ENCODE data around the gene ARID3A.

The ARID3A gene

DNA sequence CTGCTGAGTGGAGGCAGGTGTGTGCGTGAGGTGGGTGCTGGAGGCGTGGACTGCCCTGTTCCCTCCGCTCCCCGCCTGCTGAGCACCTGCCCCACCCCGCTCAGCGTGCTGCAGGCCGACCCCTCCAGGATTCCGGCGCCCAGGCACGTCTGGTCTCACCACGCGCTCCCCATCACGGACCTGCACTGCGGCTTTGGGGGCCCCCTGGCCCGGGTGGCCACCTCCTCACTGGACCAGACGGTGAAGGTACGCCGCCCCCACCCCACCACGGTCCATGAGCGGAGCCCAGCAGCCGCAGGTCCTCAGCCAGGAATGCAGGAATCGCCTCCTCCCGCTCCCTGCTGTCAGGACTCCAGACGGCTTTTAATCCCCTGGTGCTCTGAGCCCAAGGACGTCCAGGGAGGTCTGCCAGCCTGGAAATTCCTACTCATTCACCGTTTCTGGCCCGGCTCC is 64.3 kb downstream of the ARID3A start:
- DNase-seq, result no peak

DNA sequence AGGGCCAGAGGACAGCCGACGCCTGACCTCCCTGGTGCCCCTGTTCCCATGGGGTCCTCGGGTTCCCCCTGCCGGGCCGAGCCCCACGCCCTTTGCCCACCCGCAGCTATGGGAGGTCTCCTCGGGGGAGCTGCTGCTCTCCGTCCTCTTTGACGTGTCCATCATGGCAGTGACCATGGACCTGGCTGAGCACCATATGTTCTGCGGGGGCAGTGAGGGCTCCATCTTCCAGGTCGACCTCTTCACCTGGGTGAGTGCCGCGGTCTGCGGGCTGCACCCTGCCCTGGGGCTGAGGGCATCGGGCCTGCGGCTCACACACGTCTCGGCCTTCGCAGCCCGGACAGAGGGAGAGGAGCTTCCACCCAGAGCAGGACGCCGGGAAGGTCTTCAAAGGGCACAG is 64.9 kb downstream of the ARID3A start:
- DNase-seq, result no peak

DNA sequence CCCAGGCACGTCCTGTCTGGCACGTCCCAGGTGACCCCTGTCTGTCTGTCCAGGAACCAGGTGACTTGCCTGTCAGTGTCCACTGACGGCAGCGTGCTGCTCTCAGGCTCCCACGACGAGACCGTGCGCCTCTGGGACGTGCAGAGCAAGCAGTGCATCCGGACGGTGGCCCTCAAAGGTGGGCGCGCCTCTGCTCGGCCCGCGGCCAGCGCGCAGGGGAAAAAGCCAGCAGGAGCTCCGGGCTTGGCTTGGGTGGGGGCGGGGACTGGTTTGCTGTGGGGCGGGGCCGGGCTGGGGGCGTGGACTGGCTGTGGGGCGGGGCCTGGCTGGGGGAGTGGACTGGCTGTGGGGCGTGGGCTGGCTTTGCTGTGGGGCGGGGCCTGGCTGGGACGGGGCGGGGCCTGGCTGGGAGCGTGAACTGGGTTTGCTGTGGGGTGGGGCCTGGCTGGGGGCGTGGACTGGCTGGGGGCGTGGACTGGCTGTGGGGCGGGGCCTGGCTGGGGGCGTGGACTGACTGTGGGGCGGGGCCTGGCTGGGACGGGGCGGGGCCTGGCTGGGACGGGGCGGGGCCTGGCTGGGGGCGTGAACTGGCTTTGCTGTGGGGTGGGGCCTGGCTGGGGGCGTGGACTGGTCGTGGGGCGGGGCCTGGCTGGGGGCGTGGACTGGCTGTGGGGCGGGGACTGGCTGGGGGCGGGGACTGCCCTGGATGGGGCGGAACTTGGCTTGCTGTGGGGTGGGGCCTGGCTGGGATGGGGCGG is 65.5 kb downstream of the ARID3A start:
- DNase-seq, result peak; percentile 66

DNA sequence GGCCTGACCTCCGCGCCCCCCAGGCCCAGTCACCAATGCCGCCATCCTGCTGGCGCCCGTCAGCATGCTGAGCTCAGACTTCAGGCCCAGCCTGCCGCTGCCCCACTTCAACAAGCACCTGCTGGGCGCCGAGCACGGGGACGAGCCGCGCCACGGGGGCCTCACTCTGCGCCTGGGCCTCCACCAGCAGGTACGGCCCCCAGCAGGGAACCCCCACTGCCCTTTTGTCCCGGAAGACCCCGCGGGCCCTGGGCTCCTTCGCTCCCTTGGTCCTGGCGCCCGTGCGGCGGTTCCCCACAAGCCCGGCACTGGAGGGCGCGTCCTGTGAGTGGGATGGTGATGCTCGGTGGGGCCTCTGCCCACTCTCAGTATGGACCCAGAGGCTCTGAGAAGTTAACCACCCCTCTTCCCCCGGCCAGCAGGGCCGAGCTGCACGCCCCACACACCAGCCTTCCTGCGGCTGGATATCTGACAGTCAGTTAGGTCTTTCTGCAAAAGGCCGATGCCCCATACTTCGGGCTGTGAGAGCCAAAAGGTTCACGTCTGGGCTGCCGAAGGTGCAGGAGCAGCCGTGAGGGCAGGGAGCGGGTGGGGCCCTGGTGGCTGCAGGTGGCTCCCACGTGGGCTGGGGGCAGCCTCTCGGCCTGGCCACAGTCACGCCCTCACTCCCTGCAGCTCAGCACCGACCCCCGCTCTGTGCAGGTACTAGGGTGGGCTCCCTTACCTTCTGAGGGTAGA is 66.3 kb downstream of the ARID3A start:
- no peak for DNase-seq

DNA sequence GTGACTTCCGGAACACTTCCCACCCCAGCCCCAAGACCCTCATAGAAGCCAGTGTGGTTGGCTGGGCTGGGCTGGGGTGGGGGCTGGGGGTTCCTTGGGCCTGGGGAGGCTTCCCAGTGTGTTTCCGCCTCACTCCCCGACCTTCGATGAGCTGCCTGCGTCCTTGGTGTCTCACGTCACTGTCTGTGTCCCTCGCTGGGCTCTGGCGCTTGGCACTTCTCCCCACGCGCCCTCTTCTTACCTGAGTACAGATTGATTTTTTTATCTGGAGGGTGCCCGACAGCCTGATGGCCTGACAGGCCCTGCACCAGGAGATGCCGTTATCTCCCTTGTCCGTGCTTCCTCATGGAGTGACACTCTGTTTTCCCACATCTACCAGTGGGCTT is 66.8 kb downstream of the ARID3A start:
- no peak for DNase-seq

DNA sequence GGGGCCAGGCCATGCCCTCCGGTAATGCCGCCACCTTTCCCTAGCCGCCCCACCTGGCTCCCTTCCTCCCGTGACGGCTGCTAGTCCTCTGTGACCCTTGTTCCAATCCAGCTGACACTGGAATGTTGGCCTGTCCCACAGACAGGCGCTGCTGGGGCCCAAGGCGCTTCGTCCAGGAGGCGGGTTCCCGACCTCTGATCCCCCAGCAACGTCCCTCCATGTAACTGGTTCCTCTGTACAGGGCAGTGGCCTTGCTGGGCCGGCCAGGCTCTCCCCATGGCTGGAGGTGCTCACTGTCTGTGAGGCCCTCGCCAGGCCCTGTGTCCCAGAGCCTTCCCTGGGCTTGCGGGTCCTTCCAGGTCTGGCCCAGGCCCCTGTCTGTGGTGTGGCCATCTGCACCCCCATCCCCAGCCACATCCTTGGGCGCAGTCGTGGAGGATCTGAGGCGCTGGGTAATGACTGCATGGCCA is 67.6 kb downstream of the ARID3A start:
- DNase-seq, result no peak

DNA sequence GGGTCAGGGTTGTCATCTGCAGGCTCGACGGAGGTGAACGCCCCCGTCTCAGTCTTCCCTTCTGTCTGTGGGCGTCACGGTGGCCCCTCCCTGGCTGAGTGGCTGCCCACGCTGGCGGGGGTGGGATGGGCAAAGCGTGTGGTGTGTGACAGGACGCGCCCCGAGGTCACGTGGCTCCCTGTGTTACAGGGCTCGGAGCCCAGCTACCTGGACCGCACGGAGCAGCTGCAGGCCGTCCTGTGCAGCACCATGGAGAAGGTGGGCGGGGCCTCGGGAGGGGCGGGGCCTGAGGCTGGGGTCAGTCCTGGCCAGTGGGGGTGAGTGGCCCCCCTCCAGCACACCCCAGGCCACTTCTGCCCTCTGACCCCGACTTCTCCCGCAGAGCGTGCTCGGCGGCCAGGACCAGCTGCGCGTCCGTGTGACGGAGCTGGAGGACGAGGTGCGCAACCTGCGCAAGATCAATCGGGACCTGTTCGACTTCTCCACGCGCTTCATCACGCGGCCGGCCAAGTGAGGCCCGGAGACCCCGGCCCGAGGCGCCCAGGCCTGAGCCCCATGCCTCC is 68.1 kb downstream of the ARID3A start:
- DNase-seq, result no peak

DNA sequence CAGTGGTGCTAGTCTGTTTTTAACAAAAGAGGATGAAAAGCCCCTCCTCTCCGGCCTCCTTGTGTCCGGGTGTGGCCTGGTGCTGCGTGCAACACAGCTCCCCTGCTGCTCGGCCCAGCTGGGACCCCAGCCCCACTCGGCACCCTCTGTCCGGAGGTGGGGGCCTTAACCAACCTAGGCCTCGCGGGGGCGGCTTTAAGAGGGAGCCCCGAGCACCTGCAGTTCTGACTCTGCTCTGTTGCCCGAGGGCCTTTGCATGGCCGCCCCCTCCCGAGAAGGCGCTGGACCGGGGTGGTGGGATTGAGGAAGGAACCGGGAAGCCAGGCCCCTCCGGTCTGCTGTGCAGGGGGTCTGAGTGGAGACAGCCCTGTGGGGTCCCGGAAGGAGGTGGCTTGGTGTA is 68.7 kb downstream of the ARID3A start:
- no peak for DNase-seq

DNA sequence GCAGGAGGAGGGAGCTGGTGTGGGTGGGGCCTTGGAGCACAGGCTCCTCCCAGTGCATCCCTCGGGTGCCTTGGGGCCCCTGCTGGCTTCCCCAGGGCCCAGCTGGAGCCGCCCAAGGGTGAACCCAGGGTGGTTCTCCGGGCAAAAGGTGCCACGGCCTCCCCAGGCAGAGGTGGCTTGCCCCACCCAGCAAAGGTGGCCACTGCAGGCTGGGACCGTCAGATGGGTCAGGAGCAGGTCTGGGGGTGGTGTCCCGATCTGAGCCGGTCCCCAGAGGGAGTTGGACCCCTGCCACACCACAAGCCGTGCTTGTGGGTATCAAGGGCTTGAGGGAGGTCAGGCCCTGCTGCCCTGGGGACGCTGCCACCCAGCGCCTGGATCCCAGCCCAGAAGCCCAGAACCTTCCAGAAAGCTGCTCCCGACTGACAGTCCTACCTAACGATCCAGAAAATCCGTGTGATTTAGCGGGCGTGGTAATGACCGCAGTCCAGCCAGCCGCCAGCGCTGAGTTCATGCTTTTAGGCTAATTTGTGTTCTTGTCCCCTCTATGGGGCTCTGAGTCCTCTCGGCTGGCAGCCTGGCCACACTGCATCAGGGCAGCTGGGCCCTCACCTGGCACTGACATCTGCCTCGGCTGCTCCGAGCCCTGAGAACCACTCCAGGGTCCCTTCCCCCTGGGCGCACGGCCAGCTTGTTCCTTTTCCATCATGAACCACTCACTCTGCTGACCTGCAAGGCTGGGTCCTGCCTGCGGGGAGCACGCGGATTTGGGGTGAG is 69.4 kb downstream of the ARID3A start:
- DNase-seq, result no peak

DNA sequence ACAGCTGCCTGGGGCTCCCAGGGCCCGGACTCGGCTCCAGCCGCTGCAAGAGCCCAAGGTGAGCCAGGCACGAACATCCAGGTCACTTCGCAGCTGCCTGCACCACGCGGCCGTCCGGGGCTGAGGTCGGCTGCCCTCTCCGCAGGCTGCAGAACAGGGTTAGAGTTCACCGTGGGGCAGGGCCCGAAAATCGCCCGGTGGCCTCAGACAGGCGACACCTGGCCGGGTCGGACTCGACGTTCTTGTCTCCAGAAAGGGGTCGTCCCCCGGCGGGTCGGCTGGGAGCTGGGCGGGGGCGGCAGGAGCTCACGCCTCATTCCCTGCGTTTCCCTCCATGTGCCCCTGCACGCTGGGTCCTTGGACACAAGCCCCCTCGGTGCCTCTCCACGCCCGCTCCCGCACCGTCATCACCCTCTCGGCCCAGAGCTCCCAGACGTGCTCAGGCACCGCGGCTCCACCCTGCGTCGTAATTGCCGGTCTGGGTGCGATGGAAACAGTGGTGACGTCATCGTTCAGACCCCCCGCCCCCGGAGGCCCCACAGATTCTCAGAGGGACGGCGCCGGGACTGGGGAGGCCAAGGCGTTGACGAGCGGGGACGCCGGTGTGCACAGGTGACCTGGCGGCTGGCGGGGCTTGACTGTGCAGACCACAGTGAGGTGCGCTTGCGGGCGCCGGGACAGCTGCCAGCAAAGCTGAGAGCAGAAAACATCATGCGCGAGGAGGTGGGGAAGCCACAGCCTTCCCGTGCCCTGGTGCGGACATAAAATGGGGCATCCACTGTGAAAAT is 70.4 kb downstream of the ARID3A start:
- DNase-seq, result peak; percentile 90

DNA sequence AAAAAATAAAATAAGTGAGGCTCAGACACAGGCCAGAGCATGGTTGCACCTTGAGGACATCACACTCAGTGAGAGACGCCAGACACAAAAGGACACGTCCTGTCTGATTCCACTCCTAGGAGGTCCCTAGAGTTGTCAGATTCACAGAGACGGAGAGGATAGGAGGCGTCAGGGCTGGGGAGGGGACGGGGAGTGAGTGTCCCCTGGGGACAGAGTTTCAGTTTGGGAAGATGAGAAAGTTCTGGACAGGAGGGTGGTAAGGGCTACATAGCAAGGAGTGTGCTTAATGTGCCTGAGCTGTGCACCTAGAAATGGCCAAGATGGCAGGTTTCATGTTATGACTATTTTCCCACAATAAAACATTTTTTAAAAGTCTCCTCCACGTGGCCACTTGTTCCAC is 72.2 kb downstream of the ARID3A start:
- DNase-seq, result no peak

DNA sequence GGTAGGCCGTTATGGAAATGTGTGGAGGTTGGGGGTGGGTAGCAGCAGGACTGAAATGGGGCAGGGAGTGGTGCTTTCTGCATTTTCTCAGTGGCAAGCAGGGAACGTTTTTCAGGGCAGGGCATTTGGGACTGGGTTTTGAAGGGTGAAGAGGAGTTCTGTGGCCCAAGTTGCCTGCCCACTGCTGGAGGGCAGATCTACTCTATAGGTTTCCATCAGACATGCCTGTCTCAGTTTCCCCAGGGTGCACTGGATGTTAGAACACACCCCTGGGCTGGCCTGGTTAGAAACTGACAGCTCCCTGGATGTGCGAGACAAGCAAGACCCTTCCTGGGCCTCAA is 73.5 kb downstream of the ARID3A start:
- DNase-seq, result no peak

DNA sequence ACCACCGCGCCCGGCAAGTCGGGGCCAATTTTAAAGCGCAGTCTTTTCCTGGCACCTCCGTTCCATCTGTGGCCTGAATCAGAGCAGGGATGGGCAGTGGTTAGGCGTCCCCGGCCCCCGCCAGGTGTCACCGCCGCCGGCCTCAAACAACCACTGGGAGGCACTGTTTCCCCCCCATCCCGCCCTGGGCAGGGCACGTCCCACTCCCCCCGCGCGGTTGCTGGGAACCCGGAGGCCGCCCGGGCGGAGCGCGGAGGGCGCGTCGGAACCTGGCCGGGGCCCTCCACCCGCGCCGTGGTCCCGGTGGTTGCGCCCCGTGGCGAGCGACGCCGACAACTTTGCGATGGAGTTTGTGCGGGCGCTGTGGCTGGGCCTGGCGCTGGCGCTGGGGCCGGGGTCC is 74.3 kb downstream of the ARID3A start, which contains the start of gene GRIN3B:
TSS of gene GRIN3B (plus strand) at position 325 of the 400 bp plus-strand sequence. CDS start at position 344, 19 bp downstream.
- peak; percentile 55 for DNase-seq

DNA sequence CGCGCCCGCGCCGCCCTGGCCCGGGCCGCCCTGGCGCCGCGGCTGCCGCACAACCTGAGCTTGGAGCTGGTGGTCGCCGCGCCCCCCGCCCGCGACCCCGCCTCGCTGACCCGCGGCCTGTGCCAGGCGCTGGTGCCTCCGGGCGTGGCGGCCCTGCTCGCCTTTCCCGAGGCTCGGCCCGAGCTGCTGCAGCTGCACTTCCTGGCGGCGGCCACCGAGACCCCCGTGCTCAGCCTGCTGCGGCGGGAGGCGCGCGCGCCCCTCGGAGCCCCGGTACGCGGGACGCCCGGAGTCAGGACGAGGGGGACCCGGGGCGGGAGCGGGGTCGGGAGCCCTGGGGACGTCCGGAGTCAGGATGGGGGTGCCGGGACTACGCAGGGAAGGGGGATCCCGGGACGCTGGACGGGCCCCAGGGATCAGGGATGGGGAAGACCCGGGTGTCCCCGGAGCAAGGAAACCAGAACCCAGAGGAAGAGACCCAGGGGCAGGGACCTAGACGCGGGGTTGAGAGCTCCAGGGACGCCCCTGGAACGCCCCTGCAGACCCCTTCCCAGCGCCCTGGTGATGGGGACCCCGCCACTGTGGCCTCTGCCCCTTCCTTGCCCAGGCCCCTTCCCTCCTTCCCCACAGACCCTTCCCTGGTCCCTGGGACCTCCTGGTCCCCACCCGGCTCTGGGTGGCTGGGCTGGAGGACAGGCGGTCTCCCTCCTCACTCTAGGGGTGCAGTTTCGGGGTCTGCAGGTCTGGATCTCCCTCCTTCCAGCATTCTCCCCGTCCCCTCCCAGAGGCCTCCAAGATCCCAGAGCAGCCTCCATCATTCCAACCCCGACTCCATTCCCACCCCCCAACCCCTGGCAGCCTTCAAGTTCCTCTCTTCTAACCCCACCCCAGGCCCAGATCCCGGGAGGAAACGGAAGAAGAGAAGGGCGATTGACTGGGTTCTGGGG is 75.0 kb downstream of the ARID3A start:
- no peak for DNase-seq

DNA sequence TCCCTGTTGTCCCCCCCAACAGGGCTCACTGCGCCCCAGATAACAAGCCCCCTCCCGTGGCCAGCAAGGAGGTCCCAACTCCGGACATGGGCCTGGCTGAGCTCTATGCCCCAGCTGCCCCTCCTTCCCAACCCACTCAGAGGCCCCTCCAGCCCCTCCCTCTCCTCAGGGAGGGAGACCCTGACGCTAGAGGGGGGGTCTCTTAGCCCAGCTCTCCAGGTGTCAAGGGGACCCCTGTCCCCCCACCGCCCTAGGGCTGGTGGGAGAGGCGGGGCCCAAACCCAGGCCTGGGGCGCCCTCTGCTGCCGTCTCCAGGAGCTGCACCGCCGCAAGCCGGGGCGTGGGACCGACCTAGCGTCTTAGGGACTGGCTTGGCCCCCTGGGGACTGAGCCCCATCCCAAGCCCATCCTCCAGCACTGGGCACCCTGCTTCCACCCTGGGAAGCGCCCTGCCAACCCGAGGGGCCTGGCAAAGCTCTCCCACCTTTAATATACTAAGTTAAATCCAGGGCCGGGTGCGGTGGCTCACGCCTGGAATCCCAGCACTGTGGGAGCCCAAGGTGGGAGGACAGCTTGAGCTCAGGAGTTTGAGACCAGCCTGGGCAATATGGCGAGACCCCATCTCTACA is 75.8 kb downstream of the ARID3A start:
- peak; percentile 74 for DNase-seq

DNA sequence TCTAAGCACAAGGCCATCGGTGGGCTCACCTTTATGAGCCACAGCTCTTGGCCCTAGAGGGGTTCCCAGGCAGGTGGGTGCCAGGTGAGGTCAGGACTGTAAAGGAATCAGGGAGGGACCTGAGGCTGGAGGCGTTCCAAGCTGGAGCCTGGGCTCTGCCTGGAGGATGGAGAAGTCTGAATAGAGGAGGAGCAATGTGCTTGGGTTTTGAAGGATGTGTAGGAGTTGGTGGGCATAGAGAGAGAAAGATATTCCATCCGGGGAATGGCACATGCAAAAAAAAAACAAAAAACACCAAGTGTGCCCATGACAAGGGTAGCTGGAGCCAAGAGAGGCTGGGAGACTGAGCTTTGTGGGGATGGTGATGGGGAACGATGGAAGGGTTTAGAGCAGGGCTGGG is 76.8 kb downstream of the ARID3A start:
- no peak for DNase-seq

DNA sequence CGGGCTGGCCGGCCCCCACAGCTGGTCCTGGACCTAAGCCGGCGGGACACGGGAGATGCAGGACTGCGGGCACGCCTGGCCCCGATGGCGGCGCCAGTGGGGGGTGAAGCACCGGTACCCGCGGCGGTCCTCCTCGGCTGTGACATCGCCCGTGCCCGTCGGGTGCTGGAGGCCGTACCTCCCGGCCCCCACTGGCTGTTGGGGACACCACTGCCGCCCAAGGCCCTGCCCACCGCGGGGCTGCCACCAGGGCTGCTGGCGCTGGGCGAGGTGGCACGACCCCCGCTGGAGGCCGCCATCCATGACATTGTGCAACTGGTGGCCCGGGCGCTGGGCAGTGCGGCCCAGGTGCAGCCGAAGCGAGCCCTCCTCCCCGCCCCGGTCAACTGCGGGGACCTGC is 77.4 kb downstream of the ARID3A start:
- DNase-seq, result no peak

DNA sequence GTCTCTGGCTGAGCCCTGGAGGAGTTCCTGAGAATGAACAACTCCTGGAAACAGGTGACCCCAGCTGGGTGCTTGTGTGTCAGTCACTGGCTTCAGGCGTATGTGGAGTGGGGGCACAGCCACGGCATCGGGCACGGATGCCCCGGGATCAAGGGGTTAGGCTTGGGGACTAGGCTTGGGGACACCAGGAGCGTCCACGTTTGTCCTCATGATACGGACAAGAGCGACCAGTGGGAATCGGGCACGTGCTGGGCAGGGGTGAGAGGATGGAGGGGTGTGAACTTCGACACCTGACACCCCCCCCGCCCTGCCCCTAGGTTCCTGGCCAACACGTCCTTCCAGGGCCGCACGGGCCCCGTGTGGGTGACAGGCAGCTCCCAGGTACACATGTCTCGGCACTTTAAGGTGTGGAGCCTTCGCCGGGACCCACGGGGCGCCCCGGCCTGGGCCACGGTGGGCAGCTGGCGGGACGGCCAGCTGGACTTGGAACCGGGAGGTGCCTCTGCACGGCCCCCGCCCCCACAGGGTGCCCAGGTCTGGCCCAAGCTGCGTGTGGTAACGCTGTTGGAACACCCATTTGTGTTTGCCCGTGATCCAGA is 78.5 kb downstream of the ARID3A start:
- no peak for DNase-seq

DNA sequence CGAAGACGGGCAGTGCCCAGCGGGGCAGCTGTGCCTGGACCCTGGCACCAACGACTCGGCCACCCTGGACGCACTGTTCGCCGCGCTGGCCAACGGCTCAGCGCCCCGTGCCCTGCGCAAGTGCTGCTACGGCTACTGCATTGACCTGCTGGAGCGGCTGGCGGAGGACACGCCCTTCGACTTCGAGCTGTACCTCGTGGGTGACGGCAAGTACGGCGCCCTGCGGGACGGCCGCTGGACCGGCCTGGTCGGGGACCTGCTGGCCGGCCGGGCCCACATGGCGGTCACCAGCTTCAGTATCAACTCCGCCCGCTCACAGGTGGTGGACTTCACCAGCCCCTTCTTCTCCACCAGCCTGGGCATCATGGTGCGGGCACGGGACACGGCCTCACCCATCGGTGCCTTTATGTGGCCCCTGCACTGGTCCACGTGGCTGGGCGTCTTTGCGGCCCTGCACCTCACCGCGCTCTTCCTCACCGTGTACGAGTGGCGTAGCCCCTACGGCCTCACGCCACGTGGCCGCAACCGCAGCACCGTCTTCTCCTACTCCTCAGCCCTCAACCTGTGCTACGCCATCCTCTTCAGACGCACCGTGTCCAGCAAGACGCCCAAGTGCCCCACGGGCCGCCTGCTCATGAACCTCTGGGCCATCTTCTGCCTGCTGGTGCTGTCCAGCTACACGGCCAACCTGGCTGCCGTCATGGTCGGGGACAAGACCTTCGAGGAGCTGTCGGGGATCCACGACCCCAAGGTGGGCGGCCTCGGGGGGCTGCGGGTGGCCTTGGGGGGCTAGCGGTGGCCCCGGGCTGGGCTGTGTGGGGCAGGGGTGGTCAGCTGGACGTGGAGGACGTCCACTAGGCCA is 79.2 kb downstream of the ARID3A start:
- no peak for DNase-seq

Data from T-helper 9 cell (primary cell).